Measurements from ENCODE around the gene MAPT.

DNA sequence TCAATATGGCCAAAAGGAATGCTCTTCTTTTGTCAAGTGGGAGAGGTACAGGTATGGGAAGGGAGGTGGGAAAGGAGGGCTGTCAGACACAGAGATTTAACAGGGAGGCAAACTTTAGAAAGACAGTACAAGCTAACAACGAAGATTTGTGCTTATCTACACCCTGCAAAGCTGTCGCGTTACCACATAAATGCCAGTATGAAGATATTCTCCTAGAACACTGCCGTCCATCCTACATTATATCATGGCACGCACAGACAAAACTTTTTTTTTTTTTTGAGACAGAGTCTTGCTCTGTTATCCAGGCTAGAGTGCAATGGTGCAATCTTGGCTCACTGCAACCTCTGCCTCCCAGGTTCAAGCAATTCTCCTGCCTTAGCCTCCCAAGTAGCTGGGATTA, 155.3 kb downstream of the MAPT start:
- TF ChIP-seq, protein P1, sequence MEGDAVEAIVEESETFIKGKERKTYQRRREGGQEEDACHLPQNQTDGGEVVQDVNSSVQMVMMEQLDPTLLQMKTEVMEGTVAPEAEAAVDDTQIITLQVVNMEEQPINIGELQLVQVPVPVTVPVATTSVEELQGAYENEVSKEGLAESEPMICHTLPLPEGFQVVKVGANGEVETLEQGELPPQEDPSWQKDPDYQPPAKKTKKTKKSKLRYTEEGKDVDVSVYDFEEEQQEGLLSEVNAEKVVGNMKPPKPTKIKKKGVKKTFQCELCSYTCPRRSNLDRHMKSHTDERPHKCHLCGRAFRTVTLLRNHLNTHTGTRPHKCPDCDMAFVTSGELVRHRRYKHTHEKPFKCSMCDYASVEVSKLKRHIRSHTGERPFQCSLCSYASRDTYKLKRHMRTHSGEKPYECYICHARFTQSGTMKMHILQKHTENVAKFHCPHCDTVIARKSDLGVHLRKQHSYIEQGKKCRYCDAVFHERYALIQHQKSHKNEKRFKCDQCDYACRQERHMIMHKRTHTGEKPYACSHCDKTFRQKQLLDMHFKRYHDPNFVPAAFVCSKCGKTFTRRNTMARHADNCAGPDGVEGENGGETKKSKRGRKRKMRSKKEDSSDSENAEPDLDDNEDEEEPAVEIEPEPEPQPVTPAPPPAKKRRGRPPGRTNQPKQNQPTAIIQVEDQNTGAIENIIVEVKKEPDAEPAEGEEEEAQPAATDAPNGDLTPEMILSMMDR (IDR thresholded peaks at IDR 0.05) = no peak
- no peak for TF ChIP-seq POLR2A (IDR thresholded peaks at IDR 0.05)

Measured in testis (tissue), 2 donors.